NCI-H1092 treated with DMSO at 0.1 percent for 48 hours (cell line): ENCODE measurements around the gene RORC.
A peak's percentile ranks its signal among the peaks of the same experiment; 100 is the strongest.

Experiments used
- DNase-seq: peaks from one replicate; lab custom pipeline; 2025; lab: John Stamatoyannopoulos, UW

Gene RORC

DNA sequence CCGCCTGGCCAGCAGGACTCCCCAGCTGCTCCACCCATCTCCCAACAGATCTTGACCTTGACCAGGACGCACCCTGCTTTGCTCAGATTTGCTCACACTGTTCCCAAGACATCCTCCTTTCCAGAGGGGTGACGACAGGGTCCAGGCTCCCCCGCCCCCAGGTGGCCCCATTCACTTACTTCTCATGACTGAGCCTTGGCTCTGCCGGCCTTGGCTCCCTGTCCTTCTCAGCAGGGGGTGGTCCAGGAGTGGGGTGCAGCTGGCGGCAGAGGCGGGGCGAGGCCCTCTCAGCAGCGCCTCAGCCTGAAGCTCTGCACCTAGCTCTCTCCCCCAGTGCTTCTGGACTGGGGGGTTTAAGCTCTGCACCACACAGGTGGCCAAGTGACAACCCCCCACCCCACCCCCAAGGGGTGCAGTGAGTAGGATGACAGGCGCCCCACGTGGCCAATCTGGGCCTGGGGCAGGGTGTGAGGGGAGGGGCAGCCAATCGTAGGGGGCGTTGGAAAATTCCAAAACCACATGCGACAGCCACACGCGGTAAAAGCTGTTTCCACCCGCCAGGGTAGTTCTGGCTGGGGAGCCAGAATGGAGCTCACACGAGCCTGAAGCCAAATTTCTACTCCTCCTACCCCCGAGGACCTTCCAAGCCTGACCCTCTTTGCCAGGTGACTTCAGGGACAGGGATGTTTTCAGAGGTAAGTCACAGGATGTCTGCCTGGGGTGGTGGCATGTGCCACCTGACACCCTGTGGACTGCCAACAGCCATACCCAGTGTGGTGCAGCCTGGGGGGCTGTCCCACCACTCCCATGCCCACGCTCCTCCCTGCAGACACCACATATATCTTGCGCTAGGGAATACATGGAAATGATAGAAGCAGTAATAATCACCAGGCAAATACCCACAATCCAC lies 5.6 kb downstream of the RORC start:
- no peak for DNase-seq

DNA sequence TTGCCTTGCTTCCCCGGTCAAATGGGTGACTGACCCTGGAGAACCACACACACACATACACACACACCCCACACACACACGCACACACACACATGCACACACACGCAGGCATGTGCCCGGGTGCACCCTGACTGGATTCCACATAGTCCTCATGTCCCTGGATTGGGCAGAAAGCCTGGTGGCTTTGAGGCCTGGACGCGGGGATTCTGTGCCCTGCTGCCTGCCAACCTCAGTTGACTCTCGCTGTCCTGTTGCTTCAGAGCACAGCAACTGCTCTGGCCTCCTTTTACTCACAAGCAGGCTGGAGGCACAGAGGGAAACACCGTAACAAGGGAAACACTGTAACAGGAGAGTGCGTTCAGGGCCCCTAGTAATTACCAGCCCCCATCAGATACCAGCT lies 6.4 kb downstream of the RORC start:
- no peak for DNase-seq

GRCh38 chr1:151823175-151823574 lies 8.4 kb downstream of the RORC start:
- no peak for DNase-seq

DNA sequence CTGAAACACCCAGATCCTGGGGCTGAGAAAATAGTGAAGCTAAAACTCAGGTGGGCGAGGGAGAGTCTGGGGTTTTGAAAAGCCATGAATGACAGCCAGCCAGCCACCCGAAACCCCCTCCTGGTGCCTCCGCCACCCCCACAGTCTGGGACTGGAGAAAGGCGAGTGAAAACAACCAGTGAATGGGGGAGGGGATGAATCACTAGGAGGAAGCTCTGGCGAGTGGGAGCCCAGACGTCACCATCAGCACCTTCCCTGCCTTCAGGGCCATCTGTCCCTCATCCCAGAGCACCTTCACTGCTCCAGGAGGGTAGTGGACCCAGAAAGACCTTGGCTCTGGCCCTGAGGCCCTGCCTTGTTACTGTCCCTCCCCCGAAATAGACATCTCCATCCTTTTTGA lies 9.2 kb downstream of the RORC start:
- no peak for DNase-seq

GRCh38 chr1:151820940-151821339 lies 10.7 kb downstream of the RORC start:
- peak; percentile 71 for DNase-seq

DNA sequence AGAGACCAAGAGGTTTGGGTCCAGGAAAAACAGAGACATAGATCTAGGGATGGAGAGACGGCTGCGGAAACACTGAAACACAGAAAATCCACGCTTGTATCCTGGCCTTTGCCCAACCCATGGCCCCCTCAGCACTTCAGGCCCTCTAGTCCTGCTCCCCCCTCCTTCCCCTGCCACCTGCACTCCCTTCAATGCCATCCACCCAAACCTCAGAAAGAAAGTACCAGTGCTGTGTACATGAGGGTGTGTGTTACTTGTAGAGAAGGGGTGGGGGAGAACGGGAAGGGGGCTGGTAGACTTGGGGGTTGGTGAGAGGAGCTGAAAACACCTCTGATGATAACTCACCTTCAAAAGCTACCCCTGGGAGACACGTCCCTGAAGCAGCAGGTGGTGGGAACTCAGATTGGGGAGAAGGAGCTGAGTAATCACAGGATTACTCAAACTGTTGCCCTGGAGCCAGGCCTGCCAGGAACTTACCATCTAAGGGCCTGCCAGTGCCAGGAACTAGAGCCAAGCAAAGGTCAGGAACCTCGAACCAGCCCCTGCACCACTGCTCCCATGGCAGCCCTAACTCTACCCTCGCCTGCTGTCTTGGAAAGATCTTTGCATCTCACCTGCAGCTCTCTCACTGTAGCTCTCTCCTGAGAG lies 11.5 kb downstream of the RORC start:
- DNase-seq = no peak

- DNase-seq = no peak
These were observed 12.3 kb downstream of the RORC start for GRCh38 chr1:151819227-151819835.

GRCh38 chr1:151817353-151817730 lies 14.3 kb downstream of the RORC start:
- no peak for DNase-seq

- DNase-seq = no peak
These were observed 14.9 kb downstream of the RORC start for GRCh38 chr1:151816548-151817352.

GRCh38 chr1:151815716-151816327 lies 15.8 kb downstream of the RORC start:
- DNase-seq = no peak

- DNase-seq = no peak
These were observed 16.5 kb downstream of the RORC start for GRCh38 chr1:151814971-151815545.

DNA sequence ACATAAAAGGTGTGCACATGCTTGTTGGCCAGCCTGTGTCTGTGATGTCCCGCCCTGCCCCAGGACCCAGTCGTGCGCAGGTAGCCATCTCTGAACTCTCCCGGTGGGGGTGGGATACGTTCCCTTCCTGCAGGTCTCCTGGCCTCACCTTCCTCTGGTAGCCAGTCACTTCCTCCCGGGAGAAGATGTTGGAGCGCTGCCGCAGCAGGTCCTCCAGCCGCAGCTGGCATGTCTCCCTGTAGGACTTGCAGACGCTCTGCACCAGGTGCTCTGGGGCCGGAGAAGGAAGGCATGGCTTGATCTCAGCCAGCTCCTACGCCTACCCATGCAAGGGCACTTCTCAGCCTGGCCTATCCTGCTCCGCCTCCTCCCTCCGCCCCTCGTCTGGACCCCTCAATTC lies 17.2 kb downstream of the RORC start:
- no peak for DNase-seq

GRCh38 chr1:151813271-151813977 lies 18.2 kb downstream of the RORC start:
- DNase-seq = no peak

DNA sequence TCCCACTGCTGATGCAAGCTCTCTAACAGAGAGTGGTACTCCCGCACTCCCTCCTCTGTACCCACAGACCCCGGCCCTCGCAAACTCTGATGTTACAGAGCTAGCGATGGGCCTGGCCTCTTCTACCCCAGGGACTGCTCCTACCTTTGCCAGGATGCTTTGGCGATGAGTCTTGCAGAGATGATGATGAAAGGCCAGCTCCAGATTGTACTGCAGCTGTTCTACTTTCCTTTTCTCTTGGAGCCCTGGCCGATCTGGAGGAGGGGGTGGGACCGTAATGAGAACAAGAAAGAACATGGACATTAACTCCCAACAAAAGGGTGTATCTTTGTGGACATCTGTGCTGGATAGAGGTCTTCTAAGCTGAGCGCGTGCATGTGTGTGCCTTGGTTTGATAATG lies 20.4 kb downstream of the RORC start:
- no peak for DNase-seq

GRCh38 chr1:151809985-151810556 lies 21.5 kb downstream of the RORC start:
- DNase-seq = no peak

DNA sequence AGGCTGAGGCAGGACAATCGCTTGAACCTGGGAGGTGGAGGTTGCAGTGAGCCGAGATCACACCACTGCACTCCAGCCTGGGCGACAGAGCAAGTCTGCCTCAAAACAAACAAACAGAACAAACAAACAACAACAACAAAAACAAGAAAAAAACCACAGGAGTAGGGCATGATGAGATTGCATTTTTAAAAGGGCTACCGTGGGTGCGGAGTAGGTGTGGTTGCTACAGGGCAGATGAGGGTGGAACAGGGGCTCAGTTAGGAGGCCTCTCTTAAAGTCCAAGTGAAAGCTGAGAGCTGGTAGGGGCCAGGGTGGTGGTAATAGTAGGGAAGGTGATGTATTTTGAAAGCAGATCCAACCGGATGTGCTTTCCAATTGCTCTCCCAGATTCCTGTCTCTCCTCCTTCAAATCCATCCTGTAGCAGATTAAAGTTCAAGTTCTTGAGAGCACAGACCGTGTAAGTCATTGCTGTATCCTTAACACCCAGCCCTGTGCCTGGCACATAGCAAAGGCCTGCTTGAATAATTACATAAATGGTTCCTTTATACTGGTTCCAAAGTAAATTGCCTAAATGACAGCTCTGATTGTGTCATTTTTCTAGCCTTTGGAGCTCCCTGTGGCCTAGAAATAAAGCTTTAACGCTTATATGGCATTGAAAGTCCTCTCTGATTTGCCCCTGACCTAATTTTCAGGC lies 22.2 kb downstream of the RORC start:
- no peak for DNase-seq

- no peak for DNase-seq
These were observed 23.8 kb downstream of the RORC start for GRCh38 chr1:151807766-151808165.

GRCh38 chr1:151807131-151807530 lies 24.5 kb downstream of the RORC start:
- DNase-seq = no peak

GRCh38 chr1:151806170-151806569 lies 25.4 kb downstream of the RORC start:
- no peak for DNase-seq
